ENCODE data around the gene PYROXD2. TPM values are rescaled to one million over a fixed set of nuclear protein-coding genes. Genes with fewer than 3 reads are reported as not detected.

The PYROXD2 gene
- total and polyA plus RNA-seq, 2 experiments from 2014 or later, result 1.3 to 2.6 TPM

DNA sequence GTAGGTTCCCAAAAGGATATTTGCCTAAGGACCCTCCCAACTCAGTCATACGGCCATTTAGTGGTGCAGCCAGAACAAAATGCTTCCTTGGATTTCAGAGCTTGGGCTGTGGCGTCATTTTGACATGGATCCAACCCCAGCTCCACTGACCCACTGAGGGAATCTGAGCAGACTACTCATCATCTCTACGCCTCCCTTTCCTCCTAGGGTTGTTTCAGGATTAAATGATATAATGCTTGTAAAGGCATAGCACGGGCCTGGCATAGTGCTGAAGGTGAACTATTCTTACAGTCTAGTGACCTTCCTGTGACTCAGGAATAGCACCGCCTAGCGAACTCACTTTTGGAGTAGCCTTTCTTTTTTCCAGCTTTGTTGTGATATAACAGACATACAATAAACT lies 76.7 kb downstream of the PYROXD2 start:
- H3K36me3 ChIP-seq (ENCODE audit: insufficient read depth), result no peaks in the 10 kb centered on the region
- DNase-seq (ENCODE audit: low spot score), result no peak
- TF ChIP-seq, protein P1, sequence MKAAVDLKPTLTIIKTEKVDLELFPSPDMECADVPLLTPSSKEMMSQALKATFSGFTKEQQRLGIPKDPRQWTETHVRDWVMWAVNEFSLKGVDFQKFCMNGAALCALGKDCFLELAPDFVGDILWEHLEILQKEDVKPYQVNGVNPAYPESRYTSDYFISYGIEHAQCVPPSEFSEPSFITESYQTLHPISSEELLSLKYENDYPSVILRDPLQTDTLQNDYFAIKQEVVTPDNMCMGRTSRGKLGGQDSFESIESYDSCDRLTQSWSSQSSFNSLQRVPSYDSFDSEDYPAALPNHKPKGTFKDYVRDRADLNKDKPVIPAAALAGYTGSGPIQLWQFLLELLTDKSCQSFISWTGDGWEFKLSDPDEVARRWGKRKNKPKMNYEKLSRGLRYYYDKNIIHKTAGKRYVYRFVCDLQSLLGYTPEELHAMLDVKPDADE (IDR thresholded peaks at IDR 0.05), result no peak
- TF ChIP-seq POLR2AphosphoS5 (IDR thresholded peaks at IDR 0.05; ENCODE audit: low read depth) (no peak), EZH2 (IDR thresholded peaks at IDR 0.05; ENCODE audit: low read depth, unreplicated experiment) (no peak), ZNF331 (CRISPR knock-in tag; IDR thresholded peaks at IDR 0.05; ENCODE audit: low read depth) (no peak), NANOG (IDR thresholded peaks at IDR 0.05; ENCODE audit: borderline replicate concordance) (no peak), ZNF114 (CRISPR knock-in tag; IDR thresholded peaks at IDR 0.05) (no peak), STAT1 (IDR thresholded peaks at IDR 0.05; ENCODE audit: unreplicated experiment) (no peak), EZH2phosphoT487 (IDR thresholded peaks at IDR 0.05; ENCODE audit: unreplicated experiment) (no peak), ZNF462 (CRISPR knock-in tag; IDR thresholded peaks at IDR 0.05) (no peak), JUNB (IDR thresholded peaks at IDR 0.05; ENCODE audit: unreplicated experiment) (no peak), CREB1 (CRISPR knock-in tag; IDR thresholded peaks at IDR 0.05; ENCODE audit: low read depth) (no peak), CTCF (conservative IDR thresholded peaks at IDR 0.05; ENCODE audit: low read depth in 2 of 2) (no peak)
- TF ChIP-seq, protein P2, sequence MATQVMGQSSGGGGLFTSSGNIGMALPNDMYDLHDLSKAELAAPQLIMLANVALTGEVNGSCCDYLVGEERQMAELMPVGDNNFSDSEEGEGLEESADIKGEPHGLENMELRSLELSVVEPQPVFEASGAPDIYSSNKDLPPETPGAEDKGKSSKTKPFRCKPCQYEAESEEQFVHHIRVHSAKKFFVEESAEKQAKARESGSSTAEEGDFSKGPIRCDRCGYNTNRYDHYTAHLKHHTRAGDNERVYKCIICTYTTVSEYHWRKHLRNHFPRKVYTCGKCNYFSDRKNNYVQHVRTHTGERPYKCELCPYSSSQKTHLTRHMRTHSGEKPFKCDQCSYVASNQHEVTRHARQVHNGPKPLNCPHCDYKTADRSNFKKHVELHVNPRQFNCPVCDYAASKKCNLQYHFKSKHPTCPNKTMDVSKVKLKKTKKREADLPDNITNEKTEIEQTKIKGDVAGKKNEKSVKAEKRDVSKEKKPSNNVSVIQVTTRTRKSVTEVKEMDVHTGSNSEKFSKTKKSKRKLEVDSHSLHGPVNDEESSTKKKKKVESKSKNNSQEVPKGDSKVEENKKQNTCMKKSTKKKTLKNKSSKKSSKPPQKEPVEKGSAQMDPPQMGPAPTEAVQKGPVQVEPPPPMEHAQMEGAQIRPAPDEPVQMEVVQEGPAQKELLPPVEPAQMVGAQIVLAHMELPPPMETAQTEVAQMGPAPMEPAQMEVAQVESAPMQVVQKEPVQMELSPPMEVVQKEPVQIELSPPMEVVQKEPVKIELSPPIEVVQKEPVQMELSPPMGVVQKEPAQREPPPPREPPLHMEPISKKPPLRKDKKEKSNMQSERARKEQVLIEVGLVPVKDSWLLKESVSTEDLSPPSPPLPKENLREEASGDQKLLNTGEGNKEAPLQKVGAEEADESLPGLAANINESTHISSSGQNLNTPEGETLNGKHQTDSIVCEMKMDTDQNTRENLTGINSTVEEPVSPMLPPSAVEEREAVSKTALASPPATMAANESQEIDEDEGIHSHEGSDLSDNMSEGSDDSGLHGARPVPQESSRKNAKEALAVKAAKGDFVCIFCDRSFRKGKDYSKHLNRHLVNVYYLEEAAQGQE (IDR thresholded peaks at IDR 0.05; ENCODE audit: unreplicated experiment), result no peak
- H3K27ac Mint-ChIP-seq, result no peak overlapping the region
- H4K20me1 ChIP-seq (replicated peaks; ENCODE audit: insufficient read depth), result no peaks in the 10 kb centered on the region
- H3K9me2 ChIP-seq (ENCODE audit: insufficient read depth), result no peaks in the 10 kb centered on the region
- no peak overlapping the region for H3K4me3 Mint-ChIP-seq
- H3F3A ChIP-seq (replicated peaks; ENCODE audit: low read depth), result no peaks in the 10 kb centered on the region
- no peaks in the 10 kb centered on the region for H3K9me3 Mint-ChIP-seq
- no peak overlapping the region for H3K4me2 ChIP-seq
- H3K4me1 Mint-ChIP-seq, result no peaks in the 10 kb centered on the region
- no peaks in the 10 kb centered on the region for H3K79me2 ChIP-seq (replicated peaks; ENCODE audit: insufficient read depth)
- no peak overlapping the region for H2AFZ ChIP-seq
- H3K27ac ChIP-seq (ENCODE audit: low read depth), result no peak overlapping the region
- ATAC-seq, result no peak
- no peaks in the 10 kb centered on the region for H3K27me3 ChIP-seq (ENCODE audit: insufficient read depth)
- no peaks in the 10 kb centered on the region for H3K36me3 Mint-ChIP-seq (ENCODE audit: low read depth)
- H3K27me3 Mint-ChIP-seq (ENCODE audit: insufficient read depth, low read depth, poor library complexity), result peaks cover 6% of the 10 kb centered on the region
- no peak overlapping the region for H3K4me3 ChIP-seq
- no peaks in the 10 kb centered on the region for H3K4me1 ChIP-seq (ENCODE audit: insufficient read depth)
